RPMI8226 (cell line): ENCODE measurements around the gene HOXA3.
A peak's percentile ranks its signal among the peaks of the same experiment; 100 is the strongest.

Experiments
- DNase-seq: peaks from one replicate; pipeline ENCODE4 v3.0.0-alpha.2; 2015

HOXA3 gene

DNA sequence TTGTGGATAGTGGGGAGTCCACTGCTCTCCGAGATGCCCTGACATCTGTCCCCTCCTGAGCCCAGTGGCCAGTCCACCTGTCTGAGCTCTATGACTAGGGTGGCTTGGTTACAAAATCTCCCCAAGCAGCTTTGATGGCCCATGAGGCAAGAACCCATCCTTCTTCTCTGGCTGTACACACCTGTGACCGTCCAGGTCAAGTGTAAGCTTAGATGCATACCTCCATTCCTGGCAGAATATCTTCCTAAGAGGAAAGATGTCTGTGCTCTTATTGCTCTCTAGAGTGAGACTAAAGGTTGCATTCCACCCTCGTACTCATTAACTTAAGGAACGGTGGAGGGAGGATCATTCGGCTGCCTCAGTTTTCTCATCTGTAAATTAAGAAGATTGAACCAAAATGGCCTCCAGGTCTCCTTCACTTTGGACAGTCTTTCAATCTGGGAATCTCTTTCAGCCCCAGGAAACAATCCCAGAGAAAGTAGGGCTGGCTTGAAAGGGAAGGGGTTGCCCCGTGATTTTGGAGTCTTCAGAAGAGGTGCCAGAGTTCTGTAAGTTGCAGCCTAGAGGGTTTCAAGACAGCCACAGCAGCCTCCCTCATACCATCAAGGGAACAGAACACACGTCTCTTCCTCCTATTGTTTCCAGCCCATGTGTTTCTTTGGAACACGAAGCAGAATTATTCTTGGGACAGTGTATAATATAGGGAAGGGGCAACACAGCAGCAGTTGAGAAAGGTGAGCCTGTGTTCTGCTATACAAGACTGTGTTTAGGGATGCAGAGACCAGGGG is 27.3 kb downstream of the HOXA3 start:
- DNase-seq, result no peak

DNA sequence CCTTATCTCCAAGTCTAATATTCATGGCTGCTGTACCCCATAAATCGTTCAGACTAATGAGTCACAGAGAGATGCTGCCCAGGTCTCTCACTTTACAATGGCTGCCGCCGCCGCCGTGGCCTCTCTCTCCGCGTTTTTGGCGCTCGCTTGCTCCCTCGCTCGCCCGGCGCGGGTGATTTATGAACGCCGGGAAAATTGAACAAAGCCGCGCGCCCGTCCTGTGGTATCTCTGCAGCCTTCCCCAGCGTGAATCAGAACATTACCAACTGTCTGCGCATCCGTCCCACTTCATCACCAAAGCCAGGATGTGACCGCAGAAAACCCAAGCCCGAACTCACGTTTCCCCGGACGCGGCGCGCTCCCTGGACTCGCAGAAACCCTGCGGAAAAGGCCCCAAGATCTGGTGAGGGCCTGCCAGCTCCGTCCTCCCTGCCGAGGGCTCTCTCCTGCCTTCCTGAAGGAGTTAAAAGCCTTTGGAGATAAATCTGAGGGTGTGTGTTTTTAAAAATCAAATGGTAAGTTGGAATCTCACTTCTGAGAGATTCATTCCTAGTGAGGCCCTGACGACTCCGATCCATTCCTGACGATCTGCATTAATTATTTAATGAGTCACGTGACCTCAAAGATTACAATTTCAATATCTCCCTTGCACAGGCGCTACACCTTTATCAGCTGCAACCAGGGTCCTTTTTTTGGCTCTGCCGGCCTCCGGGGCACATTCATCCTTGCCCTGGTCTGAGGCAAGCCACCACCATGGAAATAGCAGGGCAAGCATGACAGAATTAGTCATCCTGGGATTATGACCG is 28.1 kb downstream of the HOXA3 start:
- DNase-seq, result no peak

DNA sequence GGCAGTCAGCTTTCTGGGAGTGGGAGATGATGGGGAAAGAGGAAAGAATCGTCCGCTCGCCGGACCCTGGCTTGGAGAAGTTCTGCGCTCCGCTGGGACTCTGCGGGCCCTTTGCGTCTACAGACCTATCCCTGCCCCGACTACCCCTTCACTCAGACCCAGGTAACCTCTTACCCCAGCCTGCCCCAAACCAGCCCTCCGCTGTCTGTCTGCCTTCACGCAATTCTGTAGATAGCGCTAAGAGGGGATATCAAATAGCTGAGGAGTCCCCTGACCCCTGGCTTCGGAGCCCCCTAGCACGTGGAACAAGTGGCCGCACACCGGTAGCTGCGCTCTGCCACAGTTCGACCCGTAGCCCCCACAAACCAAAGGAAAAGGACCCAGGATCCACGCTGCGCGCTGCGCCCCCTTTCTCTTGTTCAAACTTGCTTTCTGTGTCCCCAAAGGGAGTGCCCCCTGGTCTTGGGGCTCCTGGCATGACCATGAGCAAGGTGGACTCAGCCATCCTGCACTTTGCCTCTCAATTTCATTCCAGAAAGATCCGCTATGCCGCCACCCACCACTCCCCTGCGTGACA is 28.8 kb downstream of the HOXA3 start:
- DNase-seq, result no peak

DNA sequence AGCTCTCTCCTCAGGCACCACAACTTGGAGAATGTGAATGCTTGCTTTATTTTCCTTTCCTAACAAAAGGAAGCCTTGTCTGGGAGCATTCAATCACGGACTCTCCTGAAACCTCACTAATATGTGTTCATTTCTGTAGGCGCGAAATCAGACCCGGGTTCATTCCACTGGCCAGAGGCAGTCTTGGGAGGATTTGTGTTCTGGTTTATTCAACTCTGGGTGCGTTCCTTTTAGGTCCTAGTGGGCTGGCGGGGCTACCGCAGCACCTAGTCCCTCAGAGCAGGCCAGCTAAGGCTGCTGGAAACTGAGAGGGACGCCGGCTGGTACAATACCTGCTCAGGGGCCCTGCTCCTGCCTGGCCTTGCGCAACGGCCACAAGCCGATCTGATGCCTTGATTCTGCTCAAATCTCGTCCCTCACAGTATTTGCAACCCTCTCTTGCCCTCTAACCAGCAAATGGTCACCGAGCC is 29.3 kb downstream of the HOXA3 start:
- no peak for DNase-seq

DNA sequence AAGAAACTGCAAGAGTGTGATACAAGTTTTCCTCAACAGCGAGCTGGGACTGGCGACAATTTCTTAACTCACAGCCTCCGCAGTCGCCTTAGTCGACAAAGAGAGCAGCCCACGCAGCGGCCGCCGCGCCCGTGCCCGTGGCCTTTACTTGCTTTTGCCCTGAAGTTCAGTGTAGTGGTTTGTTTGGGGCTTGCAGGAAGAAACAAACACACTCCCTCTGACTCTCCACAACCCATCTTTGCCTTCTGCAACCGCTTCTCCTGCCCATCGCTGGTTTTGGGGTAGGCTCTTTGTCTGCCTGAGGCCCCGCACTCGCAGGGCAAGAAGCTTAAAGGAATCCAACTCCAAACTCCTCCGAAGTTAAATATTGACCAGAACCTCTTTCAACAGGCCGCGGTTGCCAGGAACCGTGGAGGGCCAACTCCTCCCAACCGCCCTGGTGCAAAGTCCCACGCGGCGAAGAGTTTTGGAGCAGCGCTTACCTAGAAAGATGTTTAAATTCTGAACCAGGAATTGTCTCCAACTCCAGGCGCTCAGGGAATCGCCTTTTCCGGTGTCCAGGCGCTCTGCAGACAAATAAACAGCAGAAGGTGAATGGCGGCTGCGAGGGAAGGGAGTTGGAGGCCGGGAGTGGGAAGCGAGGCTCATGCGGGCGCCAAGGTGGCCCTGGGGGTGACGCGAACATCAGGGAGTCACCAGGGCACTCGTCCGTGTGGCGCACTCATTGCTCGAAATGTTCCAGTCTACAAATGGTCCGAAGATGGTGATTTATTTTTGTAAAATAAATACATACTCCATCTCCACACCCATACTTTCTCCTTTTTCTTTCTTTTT is 30.1 kb downstream of the HOXA3 start:
- no peak for DNase-seq

DNA sequence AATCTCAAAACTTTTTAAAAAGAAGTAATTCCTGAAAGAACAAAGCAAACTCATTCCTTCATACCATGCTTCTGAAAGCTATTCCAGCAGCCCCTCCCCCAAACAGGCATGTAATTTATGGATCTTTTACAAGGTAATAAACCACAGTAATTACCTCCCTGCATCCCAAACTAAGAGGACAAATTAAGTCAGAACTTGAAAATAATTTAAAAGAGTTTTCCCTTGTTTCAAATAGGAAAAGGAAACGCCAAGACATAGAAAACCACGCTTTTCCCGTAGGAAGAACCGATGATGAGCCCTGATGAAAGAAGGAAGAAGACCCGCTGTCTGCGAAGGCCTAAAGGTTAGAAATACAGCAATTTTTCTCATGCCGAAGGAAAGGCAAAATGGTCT is 30.7 kb downstream of the HOXA3 start:
- no peak for DNase-seq

DNA sequence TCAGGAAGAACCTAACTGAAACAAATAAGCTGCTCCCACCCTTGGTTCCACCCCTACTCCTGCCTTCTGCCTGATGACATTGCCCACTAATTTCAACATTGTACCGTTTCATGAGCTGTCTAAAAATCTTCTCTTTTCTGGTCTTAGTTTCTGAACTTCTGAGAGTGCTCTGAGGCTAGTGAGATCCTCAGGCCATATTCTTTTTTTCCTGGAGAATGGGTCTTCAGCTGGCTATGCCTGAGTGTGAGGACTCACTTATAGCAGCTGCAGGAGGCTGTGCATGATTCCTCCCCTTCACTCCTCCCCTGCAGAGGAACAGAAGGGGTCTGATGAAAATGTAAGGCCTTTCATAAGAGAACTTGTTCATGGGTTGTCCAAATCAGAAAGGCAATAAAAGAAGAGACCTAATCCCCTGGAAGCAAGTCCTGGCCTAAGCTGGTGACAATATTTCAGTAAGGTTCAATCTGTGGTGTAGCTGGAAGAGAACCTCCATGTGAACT is 32.9 kb downstream of the HOXA3 start:
- DNase-seq, result no peak

DNA sequence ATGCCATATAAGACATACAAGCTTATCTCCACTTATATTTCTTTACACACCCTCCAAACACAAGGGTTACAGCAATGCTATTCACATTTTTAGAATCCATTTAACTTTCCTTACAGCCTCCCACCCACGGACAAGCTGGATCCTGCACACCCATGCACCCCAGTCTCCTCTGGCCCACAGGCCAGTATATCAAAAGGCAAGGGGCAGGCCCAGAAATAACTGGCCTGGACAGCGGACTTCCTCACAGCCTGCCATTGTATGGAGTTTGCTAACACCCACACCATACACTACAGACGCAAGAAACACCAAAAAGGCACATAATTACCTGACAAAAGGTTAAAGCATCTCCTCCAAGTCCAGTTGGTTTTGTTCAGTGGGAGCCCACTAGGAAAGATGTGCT is 33.8 kb downstream of the HOXA3 start:
- no peak for DNase-seq

DNA sequence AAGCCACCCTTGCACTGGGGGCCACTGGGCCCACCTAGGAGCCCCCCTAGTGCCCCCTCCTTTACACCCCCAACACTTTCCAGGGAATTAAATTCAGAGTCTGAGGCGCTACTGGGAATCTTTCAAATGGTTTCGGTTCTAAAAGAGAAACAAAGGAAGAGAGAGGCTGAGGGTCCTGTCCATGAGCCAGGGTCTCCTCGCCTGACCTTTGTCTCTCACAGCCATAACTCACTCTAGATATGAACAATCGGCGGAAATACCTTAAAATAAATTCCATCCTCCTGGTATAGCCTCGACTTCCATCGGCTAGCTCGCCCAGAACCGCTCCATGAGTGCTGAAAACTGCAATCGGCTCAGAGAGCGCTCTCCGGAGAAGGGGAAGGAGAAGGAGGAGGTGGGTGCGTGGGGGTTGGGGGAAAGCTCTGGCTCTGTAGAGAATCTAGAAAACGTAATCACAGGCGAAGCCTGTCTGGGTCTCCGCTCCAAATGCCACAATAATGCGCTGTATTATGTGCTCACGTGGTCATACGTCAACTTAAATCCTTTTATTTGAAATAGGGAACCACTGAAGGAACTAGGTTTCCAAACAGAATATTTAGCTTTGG is 34.4 kb downstream of the HOXA3 start:
- DNase-seq, result no peak

DNA sequence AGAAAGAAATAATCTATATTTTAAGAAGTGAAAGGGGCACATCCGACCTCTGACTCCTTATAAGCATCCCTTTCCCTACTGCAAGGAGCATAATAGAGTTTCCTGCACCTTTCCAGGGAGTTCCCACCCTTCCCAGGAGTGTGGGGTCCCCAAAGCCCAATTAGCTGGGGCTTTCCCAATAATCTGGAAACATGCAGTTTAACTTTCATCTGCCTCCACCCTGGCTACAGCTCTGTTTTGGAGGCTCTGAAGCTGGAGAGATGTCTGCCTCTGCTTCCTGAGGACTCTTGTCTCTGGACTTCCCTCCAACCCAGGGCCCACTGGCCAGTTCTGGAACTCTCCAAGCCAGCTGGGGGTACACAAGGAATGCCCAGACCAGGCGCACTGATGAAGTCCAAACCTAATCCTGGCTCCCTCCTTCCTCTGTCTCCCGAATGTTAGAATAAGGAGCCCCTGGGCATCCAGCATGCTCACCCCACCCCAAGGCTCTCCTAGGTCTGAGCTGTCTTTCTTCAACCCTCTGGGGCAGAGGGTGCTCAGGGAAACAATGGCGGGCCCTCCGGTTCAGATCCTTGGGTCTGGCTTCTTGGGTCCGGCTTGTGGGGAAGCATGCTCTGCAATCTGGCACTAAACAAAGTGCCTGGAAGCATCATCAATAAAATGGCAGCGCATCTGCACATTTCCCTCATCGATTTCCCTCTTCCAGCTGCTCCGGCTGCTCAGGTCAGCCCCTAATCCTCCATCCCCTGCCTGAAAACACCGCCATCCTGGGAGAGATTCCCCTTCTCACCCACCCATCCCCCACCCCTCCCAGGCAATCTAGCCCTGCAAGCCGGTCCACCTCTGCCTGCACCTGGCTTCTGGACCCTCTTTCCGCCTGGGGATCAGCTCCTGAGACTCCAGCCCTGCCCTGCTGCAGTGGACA is 35.2 kb downstream of the HOXA3 start:
- no peak for DNase-seq

DNA sequence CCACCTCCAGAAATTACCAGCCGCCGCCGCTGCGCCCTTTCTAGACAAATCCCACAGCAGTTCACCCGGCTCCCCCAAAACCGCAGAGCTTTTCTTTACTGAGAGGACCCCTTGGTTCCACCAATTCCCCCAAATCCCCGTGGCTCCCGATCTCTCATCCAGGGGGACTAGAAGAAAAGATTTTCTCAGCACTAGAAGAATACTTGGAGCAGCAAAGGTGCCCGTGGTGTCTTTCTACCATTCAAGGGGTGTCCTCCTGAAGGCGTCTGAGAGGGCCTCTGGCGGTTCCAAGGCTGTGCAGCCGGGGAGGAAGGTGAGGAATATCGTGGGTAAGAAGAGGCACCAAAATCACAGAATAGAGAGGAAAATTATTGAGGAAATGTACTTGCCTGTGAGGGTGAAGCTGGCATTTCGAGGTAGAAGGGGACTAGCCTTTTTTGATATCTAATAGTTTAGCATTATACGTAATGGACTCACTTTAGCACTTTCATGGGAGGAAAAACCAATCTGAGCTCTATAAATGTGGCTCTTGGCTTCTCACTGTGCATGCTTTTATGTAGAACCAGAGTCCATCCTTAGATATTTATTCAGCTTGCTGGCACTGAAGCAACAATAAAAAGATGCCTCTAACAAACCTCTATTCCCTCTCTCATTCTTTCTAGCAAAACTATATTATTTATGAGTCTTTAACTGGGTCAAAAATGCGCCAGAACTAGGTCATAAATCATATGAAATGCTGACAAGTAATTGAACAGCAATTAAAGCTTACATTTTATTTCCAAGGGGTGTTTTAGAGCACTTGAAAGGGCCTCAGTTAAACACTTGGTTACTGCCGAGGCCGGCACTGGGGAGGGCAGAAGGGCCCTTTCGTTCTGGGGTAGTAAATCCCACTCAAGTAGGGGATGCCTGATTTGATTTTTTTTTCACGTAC is 36.1 kb downstream of the HOXA3 start:
- no peak for DNase-seq

DNA sequence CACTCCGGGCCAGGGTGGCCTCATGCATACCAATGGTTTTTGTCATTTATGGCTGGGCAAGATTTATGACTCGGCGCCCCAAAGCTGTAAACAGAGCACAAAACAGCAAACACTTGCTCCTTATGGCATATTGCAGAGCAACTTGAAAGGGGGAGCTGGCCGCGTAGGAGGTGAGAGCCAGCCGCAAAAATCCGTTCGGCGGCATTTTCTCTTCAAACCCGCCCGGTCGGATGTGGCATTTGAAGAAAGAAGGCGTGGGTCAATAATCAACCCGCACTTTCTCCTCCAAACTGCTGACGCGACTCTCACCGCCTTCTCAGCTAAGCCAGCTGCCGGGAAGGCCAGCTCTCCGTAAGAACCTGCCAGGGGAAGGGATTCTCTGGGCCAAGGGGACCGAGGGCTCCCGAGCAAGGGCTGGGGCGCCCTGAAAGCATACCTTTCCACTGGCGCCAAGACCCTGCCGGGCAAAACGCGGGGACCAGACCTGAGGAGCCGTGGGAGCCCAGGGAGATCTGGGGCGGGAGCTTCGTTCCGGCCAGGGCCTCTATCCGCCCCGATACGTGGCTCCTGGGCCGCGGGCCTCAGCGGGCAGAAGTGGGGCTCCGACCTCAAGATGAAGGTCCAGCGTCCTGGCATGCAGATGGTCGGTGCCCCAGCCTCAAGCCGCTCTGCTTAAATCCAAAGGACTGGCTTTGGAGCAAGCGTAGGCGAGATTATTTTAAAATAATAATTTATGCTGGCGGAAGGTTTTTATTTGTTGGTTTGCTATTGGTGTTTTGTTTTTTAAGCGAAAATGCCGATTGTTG is 37.0 kb downstream of the HOXA3 start:
- DNase-seq, result peak; percentile 10

DNA sequence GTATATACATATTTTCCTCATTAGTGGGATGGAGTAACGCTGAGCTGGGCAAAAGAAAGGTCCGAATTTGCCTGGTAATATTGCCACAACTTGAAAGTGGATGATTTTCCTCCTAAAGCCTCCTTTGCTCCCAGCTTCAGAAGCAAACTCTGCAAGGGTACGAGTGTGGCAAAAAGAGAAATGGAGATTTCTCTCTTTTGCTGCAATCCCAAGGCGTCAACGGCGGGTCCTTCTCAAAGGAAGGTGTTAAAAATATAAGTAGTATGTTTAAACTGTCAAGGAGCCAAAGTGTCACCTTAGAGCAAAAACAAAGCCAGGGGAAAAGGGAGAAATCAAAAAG is 37.5 kb downstream of the HOXA3 start:
- DNase-seq, result no peak

DNA sequence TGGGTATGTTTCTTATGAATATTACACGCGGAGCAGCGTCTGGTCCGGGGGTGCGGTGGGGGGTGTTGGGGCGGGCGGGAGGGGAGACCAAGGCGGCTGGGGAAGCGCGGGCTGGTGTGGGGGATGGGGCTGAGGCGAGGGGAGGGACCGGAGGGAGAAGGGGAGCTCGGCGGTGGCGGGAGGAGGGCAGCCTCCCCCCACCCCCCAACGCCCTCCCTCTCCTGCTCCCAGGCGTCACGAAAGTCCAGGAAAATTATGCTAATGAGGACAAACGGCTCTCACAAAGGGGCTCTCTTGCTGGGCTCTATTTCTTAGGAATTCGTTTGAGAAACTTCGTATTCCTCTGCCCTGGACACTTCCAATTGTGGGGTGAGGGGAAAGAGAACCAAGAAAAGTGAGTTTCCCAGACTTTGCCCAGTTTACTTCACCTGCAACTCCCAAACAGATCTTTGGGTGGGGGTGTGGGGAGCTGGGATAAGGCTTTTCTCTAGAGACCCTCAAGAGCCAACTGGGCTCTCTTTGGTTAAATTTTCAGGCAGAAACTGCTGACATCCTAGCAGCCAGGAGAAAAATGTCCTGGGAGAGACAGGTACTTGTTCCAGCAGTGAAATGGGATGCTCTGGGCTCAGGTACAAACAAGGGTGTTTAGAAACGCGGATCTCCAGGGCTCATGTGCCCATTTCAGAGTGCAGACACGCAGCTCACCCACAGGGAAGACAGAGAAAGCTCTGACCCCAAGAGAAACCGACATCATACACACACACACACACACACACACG is 38.2 kb downstream of the HOXA3 start:
- DNase-seq, result no peak

DNA sequence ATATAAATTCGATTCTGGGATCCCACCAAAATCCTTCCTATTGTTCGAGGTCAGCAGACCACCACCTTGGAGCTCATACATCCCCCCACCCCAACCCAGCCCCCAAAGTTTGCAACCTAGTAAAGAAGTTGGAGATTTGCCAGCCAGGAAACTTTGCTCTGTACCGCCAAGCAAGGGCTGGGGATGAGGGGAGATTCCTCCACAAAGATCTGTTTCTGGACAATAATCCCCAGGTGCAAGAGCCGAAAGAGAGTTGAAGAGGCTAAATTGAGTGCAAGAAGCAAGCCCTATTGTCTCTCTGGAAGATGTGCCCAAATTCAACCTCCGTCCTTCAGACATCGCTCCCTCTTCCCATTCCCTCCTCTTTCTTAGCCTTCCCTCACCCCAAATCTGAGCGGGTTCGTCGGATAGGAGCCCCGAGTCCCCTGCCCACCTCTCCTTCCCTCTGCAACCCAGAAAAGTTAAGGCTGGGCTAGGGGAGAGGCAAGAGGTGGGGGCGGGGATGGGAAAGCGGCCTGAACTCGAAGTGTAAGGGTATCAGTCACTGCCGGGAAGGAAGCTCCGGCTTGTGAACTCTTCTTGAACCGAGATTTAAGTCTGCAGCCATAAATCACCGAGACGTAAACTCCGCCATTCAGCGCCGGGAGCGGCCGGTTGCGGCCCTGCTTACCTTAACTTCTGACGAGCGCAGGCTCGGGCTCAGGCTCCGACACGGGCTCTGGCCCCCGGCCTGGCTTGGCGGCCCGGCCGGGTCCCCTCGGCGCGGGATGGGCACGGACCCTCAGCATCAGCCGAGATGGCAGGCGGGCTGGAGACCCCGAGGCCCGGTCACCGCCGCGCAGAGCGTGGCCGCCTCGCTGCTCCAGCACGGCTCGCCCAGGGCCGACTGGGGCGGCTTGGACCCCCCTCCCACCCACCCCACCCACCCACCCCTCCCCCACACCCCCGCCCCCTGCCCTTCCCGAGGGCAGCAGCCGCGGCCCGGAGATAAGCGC is 39.1 kb downstream of the HOXA3 start:
- DNase-seq, result no peak

DNA sequence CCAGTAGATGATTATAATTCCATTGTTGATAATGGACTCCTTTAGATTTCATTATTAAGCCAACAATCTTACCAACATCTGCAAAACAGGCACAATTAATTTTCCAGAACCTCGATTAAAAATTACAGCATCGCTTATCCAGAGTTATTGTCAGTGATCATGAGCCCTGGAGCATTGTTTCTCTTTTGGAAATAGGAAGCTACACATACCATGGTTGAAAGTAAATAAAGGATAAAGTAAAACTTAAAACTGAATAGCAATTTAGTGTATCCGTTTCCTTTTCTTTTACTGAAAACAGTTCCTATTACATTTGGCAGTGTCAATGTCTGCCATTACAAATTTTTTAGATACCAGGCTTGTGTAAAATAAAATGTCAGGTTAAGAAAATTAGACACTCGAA is 40.0 kb downstream of the HOXA3 start:
- DNase-seq, result no peak

DNA sequence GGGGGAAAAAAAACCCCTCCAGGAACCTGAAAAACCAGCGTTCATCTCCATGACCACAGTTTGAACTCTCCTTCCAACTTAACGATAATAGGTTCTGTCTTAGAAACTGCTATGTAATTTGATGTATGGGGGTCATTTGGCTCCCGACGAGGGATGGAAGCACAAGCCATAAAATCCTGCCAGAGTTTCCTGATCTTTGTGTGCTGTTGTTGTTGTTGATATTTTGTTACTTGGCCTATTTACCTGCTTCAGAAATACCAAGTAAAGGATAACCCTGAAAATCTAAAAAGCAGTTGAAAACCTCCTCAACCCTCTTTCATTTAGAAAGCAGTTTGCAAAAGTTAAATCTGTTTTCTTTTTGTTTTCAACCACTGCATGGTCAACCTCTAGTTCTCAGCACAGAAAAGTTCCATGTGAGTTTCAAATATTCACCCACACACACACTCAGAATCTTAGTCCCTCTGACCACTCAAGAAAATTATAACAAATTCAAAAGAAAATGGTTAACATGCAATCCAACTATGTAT is 40.6 kb downstream of the HOXA3 start:
- no peak for DNase-seq
